ENCODE data around the gene CFAP68. TPM values are rescaled to one million over a fixed set of nuclear protein-coding genes. Genes with fewer than 3 reads are reported as not detected.

The CFAP68 gene
- total and polyA plus RNA-seq, 9 of the 15 experiments (the other 6 are each of a cell fraction or from before 2014, with no cell fraction given) = 22.8 to 72.3 (median 52.5) TPM

DNA sequence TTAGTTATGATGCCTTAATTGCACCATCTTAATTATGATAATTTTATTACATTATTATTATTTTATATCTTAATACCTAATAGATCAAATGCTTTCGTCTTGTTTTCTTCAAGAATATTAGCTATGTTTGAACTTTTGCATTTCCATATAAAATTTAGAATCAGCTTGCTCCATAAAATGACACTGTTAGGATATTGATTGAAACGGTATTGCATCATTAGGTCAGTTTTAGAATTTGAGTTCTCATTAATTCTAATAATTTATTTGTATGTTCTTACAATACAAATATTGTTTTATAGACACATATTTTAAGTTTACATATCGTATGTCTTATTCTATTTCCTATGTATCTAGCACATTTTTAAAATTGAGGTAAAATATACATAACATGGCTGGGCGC, 6.7 kb downstream of the CFAP68 start (continued):
- TF ChIP-seq HNRNPK (IDR thresholded peaks at IDR 0.05; ENCODE audit: low read depth, low read length, poor library complexity, severe bottlenecking) (no peak), RAD21 (CRISPR knock-in tag; conservative IDR thresholded peaks at IDR 0.05 in 1 of 2, IDR thresholded peaks at IDR 0.05 in 1 of 2) (no peak), SNRNP70 (optimal IDR thresholded peaks at IDR 0.05; ENCODE audit: low read depth, low read length) (no peak), HMG20B (CRISPR knock-in tag; IDR thresholded peaks at IDR 0.05) (no peak), CEBPG (CRISPR knock-in tag; IDR thresholded peaks at IDR 0.05) (no peak), CEBPG (tag; conservative IDR thresholded peaks at IDR 0.05 in 1 of 2, IDR thresholded peaks at IDR 0.05 in 1 of 2) (peak in 1 of 2 experiments; percentile 74; a peak in 2 of 4 replicates), HNRNPH1 (optimal IDR thresholded peaks at IDR 0.05; ENCODE audit: low read depth, low read length) (no peak), RB1 (IDR thresholded peaks at IDR 0.05; ENCODE audit: low read depth) (no peak), NRF1 (conservative IDR thresholded peaks at IDR 0.05 in 1 of 2, IDR thresholded peaks at IDR 0.05 in 1 of 2) (no peak), NCOA1 (IDR thresholded peaks at IDR 0.05; ENCODE audit: low read depth) (no peak), MEF2A (IDR thresholded peaks at IDR 0.05; ENCODE audit: control insufficient read depth, low read depth, low read length) (no peak), ZNF280A (IDR thresholded peaks at IDR 0.05; ENCODE audit: low read depth, partially characterized antibody) (no peak), ZNF175 (CRISPR knock-in tag; IDR thresholded peaks at IDR 0.05; ENCODE audit: low read depth) (no peak), ZNF121 (CRISPR knock-in tag; conservative IDR thresholded peaks at IDR 0.05) (no peak)
- TF ChIP-seq, protein P1, sequence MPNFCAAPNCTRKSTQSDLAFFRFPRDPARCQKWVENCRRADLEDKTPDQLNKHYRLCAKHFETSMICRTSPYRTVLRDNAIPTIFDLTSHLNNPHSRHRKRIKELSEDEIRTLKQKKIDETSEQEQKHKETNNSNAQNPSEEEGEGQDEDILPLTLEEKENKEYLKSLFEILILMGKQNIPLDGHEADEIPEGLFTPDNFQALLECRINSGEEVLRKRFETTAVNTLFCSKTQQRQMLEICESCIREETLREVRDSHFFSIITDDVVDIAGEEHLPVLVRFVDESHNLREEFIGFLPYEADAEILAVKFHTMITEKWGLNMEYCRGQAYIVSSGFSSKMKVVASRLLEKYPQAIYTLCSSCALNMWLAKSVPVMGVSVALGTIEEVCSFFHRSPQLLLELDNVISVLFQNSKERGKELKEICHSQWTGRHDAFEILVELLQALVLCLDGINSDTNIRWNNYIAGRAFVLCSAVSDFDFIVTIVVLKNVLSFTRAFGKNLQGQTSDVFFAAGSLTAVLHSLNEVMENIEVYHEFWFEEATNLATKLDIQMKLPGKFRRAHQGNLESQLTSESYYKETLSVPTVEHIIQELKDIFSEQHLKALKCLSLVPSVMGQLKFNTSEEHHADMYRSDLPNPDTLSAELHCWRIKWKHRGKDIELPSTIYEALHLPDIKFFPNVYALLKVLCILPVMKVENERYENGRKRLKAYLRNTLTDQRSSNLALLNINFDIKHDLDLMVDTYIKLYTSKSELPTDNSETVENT (CRISPR knock-in tag; IDR thresholded peaks at IDR 0.05) = no peak
